HG02623 (cell line): Measurements from ENCODE around the gene FAM168A.
"Not testable (repeated sequence)": the region's sequence is repeated elsewhere in the genome, so short reads cannot be mapped to it uniquely, and the experiment has no call there.

Experiments used
- ATAC-seq: cut with Tn5 transposase; IDR thresholded peaks from one replicate; pipeline ENCODE4 v1.9.1; 2021; ENCODE audit warnings: moderate library complexity; ENCODE audit not compliant: unreplicated experiment

The FAM168A gene

DNA sequence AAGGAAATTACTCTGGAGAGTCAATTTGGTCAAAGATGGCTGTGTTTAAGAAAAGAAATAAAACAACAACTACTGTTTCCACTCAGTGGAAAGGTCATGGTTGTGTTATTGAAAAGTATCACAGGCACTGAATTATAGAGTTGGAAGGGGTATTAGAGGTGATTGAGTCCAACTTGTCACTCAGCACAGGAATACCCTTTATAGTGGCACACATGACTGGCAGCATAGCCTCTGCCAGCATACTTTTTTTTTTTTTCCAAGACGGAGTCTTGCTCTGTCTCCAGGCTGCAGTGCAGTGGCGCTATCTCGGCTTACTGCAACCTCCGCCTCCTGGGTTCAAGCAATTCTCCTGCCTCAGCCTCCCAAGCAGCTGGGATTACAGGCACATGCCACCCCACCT, 161.1 kb downstream of the FAM168A start:
- ATAC-seq, result not testable (repeated sequence)

DNA sequence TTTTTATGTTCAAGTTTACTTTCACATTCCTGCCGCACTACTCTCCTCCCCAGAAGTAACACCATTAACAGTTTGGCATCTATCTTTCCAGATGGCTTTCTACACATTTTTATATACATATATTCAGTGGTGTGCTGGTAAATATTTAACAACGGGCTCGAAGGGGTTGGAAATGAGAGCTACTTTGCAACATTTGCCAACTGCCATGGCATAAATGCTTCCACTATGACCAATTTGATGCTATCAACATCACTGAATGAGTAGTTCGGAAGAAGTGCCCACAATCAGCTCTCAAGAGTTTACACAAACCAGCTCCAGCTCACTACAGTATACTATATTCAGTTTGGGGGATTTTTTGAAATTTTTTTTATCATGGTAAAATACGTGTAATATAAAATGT, 166.5 kb downstream of the FAM168A start:
- no peak for ATAC-seq

DNA sequence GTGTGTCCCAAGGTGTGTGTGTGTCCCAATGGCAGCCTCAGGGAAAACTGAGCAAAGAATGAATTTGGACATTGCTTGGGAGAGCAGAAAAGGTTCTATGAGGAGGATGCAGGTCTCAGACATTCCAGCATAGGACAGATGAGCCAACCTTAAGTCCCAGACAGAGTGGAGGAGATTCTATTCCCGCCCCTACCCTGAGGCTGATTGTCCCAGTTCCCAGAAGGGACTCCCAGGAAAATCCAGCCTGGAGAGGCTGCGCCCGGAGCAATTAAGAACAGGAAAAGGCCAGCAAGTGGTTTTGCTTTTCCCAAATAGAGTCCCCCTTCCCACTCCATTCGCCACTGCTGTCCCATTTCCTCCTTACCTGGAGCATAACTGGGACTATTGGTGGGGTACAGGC, 167.6 kb downstream of the FAM168A start:
- no peak for ATAC-seq

DNA sequence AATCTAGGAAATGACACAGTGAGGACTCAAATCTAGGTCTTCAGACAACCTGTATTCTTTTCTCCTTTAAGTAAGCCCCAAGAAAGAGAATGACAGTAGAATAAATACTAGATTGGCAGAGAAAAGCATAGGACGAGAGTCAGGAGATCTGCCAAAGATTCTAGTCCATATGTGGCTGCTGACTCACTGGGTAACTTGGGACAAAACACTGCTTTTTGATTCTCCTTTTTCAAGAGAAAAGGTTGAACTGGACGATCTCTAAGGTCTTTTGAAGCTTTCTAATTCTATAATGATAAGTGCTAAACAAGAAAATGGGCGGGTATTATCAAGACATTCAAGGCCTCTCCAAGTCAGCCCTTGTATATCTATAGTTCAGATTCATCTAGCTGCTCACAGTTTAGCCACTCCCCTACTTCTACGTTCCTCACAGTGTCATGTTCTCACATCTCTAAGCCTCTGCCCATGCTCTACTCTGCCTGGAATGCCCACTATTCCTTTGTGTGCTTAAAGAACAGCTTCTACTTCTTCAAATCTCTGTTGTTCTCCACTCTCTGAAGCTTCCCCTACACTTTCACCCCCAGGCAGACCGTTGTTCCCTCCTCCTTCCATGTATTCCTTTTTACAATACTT, 168.7 kb downstream of the FAM168A start:
- ATAC-seq, result no peak

DNA sequence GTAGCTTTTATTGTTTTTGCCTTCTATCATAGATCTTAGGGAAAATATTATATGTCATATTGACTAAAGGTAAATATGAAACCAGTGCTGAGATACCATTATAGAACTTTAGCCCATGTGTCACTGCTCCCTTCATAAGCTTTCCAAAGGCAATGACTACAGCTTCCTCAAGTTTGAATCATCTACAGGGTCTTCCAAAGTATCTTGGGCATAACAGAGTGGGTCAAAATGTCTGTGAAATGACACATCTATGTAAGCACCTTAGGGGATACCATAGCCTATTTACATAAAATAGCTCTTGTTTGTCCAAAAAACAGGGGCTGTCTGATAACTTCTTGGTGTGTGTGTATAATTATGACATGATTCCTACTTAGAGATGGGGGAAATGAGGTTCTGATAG, 169.2 kb downstream of the FAM168A start:
- ATAC-seq, result no peak

DNA sequence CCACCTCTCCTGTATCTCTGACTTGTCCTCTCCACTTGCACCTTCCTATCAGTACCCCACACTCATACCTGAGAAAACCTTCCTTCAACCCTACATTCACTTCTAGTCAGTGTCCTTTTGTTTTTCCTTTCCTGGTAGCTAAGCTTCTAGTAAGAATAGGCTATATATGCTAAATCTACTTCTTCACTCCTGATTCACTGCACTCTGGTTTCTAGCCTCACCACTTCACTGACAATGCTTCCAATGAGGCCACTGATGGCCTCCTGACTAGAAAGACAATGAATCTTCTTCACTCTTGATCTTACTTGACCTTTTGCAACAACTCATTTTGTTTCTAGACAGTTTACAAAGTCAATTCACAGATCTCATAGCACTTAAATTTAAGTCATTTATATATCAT, 169.7 kb downstream of the FAM168A start:
- ATAC-seq, result no peak

DNA sequence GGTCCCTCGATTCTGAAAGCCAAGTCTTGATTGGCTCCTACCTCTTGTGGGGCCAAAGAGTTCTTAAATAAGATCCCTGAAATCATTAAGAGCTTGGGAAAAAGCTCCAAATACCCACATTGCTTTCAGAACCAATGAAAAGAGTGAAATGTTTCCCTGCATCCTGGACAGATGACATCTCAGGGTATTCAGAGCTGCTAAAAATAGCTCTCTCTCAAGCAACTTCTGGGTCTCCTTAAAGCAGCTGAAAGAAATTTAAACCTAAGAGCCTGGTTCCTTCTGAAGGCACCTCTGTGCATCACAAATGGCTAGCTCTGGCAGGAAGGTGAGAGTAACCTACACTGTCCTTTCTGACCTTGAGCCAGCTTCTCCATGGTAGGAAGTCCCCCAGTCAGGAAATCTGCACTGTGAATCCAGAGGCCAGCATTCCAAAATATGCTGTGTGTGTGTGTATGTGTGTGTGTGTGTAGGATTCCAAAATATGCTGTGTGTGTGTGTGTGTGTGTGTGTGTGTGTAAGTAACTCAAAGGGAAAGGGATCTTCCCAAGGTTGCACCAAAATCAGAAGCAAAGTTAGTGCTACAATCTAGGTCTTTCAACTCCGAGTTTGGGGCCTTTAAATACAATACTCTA, 171.6 kb downstream of the FAM168A start:
- ATAC-seq, result no peak

DNA sequence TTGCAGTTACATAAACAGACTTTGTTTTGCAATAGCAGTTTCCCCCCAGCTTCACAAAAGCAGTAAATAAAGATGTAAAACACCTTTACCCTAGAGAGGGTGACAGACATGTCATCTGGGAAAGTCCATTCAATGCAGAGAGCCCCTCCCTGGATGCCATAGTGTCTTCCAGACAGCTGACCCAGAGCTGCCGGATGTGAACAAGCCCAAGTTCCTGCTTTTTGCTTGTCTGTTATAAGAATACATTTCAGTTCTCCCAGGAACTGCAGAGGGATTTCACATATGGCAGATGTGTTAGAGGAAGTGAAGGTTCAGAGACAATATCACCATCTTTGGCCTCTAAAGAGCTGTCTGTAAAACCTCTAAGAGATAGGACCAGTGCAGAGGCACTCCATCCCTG, 172.8 kb downstream of the FAM168A start:
- no peak for ATAC-seq

DNA sequence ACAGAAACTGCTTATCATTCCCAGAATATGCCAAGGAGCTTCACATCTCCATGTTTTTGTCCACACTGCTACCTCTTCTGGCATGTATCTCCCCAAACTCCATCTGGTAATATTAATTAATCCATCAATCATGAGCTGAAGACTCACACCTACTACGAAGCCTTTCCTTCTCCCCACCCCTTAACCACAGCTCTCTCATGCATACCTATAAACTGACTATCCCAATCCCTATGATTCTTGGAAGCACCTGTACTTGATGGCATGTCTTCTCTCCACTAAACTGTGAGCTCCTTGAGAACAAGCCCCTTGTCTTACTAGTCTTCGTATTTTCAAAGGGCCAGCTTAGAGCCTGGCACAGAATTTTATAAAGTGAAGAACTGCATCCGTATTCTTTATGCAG, 174.4 kb downstream of the FAM168A start:
- ATAC-seq, result no peak

DNA sequence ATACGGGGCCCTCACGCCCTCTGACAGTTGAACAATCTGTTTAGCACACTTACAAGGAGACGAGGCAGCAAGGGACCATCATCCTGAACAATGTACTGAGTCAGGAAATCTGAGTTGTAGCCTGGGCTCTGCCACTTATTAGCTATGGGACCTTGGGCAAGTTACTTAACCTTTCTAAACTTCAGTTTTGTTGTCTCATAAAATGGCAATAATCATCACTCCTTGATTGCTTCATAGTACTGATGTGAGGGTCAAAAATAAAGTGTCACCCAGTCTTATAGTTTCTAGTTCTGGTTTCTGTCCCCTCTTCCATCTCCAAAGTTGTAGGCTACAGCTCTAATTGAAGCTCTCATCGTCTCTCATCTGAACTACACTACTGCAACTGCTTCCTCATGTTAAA, 175.0 kb downstream of the FAM168A start:
- no peak for ATAC-seq

DNA sequence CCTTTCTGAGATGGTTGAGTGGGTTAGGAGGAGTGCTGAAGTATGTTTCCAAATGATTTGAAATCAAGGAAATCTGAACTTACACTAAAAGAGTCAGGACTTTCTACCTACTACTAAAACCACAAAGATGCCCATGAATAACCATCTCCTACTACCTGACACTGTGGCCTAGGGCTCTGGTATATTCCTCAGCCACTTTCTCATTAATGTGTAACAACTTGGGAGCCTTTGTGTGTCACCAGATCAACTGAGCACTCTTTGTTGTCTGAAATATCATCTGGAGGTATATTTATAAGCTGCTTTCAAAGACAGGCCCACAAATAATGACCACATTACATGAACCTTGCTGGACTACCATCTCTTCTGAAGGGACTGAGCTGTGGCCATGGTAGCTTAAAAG, 177.8 kb downstream of the FAM168A start:
- no peak for ATAC-seq

DNA sequence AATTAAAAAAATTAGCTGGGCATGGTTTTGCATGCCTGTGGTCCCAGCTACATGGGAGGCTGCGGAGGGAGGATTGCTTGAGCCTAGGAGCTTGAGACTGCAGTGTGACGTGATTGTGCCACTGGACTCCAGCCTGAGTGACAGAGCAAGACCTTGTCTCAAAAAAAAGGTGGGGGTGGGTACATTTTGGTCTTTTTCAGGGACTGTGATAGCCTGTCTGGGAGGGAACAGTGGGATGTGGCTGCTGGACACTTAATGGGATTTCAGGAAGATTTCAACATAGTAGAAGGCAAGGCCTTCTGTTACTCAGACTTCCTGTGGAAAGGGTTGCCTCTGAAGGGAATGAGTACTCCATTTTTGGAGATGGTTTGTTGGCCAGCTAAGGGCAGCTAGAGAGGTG, 181.1 kb downstream of the FAM168A start:
- ATAC-seq, result no peak

DNA sequence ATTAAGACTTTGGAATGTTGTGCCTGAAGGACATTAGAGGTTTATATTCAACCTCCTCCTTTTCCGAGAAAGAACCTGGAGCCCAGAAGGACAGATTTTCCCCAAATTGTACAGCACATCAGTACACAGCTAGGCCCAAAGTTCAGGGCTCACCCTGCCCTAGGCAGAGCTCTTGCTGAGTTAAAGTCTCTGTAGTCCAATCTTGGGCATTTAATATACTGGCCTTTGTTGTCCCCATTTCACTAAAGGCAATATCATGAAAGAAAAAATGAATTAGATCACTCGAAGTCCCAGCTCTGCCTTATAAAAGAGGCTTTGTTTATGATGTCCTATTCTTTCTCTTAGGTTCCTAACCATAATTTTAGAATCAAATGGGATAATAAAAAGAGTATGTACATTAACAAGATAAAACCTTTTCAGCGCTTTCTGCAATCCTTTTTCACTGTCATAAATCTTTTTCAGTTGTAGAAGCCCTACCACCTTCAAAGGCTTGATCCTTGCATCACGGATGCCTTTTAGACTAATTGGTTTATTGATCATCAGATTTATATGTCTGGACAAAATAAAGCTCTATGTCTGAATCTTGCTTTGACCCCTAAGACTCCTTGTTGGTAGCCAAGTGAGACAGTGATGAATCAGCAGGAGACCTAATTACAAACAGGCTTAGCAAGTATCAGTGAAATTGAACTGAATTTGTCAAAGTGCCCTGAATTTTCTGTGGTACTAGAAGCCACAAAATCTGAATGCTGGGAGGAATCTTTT, 181.9 kb downstream of the FAM168A start:
- ATAC-seq, result no peak

DNA sequence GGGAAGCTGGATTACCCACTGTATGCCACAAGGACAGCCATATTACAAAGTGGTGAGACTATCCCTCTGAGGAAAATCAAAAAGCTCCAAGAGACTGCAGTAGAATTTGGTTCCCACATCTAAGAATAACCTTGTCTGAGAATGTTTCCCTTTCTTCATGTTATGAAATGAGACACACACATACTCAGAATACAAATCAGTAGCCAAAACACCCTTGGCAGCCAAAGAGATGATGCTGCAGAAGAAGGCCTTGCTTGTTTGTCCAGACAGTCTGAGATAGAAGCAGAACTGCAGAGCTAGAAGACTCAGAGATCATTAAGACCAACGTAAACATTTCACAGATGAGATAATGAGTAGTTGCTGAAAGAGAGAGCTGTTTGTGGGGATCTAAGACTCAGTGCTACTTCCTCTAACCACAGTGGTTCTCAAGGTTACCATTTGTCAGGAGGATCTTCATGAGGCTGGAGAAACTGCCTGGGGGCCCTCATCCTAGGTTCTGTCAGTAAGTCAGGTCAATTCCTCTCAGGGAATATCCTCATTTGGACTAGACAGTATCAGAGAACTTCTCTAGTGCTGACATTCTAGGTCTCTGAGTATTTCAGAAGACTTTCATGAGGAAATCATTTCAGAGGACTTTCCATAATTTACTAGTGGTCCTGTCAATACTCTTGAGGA, 182.8 kb downstream of the FAM168A start:
- no peak for ATAC-seq

DNA sequence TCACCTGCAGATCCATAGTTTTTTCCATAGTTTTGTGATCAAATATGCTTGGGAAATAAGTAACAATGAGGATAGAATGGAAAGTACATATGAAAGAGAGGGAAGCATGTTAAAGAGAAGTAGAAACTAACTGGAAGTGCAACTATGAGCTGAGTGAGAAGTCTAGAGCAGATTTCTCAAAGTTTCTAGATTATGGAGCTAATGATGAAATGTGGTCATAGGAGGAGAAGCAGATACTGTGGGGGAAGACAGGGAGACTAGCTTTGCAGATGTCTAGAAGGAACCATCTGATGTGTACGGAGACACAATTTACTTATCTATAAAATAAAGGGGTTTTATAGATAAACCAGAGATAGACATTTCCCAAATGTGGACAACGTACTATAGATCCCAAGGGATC, 184.7 kb downstream of the FAM168A start:
- no peak for ATAC-seq

DNA sequence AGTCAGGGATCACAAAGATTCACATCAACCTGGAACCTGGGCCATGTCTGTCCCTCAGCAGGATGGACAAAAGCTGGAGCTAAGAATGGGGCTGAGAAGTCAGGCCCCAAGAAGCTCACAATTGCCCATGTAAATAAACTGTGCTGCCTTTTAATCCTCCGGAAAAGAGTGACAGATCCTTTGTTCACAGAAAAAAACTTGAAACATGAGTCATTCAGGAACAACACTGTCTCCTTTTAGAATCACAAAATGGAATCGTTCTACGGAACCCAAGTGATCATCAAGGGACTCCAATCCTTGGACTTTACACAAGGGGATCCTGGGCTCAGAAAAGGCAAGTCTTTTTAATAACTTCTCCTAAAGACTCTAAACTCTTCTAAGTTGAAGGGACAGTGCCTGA, 185.6 kb downstream of the FAM168A start:
- no peak for ATAC-seq

DNA sequence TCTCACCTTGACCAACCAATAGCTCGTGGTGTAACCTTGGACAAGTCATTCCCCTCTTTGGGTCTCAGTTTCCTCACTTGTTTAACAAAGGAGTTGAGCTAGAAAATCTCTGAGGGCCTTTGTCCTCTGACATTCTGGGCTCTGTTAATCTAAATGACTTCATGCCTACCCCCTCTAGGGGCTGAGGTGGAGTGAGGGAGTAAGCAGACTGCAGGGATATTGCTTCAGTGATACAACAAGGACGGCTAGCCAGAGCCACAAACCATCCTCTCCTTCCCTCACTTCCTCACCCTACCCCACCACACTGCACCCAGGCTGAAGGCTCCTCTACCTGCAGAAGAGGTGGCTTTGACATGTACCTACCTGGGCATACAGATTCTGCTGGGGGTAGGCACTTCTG, 186.9 kb downstream of the FAM168A start:
- ATAC-seq, result no peak

DNA sequence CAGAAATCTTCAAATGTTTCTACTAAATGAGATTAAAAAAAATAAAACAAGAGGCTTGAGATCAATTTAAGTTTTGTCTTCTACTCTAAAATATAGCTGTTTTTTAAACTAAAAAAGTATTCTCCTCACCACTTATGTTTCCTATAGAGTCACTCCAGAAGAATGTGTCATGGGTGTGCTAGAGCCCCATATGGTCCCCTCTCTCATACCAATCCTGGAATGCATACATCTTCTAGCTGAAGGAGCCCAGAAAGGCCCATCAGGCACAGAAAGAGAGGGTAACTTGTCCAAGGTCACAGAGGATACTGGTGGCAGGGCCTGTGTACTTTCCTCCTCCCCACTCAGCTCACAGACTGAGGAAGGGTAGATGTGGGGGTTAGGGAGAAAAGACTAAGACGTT, 187.3 kb downstream of the FAM168A start:
- no peak for ATAC-seq

DNA sequence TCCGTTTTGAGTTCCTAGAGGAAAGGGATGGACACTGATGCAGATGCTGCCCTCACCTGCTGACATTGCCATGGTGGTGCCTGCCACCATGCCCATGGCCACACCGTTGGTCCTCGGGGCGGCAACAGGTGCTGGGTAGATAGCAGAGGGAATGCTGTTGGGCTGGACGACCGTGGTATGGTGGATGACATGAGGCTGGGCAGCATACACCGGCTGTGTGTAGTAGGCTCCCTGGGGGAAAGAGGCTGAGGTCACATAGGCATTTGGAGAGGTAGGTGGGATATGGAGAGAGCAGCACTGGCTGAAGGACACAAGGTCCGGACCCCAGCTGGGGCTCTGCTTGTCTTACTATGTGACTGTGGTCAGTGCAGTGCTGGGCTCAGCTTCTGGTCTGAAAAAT, 188.5 kb downstream of the FAM168A start:
- ATAC-seq, result no peak

DNA sequence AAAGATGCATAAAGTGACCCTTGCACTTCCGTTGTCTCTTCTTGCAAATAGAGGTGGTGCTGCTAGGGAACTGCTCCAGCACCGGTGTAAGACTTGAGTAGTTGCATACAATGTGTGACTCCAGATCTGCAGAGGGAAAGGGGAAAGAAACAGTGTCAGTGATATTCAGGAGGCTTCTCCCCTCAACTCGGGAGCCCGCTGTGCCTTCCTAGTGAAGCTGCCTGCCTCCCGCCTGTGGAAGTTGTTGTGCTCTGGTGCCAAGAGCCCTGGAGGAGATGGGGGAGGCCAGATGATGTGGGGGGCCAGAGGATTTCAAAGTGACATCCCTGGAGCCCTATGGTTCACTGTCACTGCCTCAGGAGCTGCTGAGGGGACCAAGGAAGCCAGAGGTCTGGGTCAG, 191.3 kb downstream of the FAM168A start:
- ATAC-seq, result no peak

DNA sequence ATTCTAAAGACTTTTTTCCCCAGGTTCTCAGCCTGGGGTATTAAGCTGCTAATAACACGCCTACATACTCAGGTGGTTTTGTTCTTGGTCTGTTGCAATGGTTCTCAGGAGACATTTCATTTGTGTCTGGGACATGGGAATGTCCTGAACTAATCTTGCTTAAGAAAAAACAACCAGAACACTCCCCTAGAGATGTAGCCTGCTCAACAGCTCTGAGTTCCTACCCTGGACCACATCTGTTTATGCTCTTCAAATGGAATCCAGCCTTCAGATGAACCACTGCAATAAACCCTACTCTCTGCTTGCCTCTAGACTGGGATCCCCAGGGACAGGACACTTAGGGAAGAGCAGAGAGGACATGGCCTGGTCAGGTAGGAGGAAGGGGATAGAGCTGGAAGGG, 191.8 kb downstream of the FAM168A start:
- ATAC-seq, result no peak

DNA sequence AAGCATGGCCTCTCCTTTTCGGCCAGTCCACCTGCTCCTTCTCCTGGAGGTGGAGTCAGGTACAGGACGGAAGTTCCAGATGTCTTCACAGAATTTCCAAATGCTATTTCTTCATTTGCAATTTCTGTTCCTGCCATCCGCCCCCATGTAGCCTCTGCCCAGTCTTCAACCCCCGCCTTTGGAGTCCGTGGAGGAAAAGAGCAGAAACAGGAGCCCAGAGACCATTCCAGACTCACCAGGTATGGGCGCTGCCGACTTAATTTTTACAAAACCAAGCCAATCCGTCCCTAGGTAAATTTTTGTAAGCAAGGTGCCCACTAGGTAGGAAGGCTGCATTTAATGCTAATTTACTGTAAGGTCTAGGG, 192.8 kb downstream of the FAM168A start:
- ATAC-seq, result no peak
